H9 (cell line): ENCODE measurements around the gene APOL5. TPM values are rescaled to one million over a fixed set of nuclear protein-coding genes. Genes with fewer than 3 reads are reported as not detected.
"Not testable (repeated sequence)": the region's sequence is repeated elsewhere in the genome, so short reads cannot be mapped to it uniquely, and the experiment has no call there.

Experiments
- DNase-seq: peaks from one replicate; pipeline ENCODE4 v3.0.0-alpha.2; 2017
- H2AFZ ChIP-seq: one replicate; pipeline ENCODE4 v1.6.1; 2013; ENCODE audit warnings: mild to moderate bottlenecking, low read length, control low read depth, moderate library complexity
- H2AK5ac ChIP-seq: 2 replicates; pipeline ENCODE4 v1.6.1; 2013; ENCODE audit warnings: low read length, control low read depth, mixed read lengths; ENCODE audit not compliant: insufficient read length
- H2BK120ac ChIP-seq: one replicate; pipeline ENCODE4 v1.6.1; 2013; ENCODE audit warnings: low read depth, mild to moderate bottlenecking, low read length, control low read depth, inconsistent platforms; ENCODE audit not compliant: poor library complexity, severe bottlenecking
- H2BK12ac ChIP-seq: 2 replicates; pipeline ENCODE4 v1.6.1; 2013; ENCODE audit warnings: low read length, control low read depth, mixed read lengths, low read depth; ENCODE audit not compliant: insufficient read length
- H2BK15ac ChIP-seq: 2 replicates; pipeline ENCODE4 v1.6.1; 2013; ENCODE audit warnings: low read depth, low read length, control low read depth
- H2BK20ac ChIP-seq: one replicate; pipeline ENCODE4 v1.6.1; 2013; ENCODE audit warnings: low read depth, mild to moderate bottlenecking, low read length, control low read depth, inconsistent platforms; ENCODE audit not compliant: poor library complexity, severe bottlenecking
- H2BK5ac ChIP-seq: 2 replicates; pipeline ENCODE4 v1.6.1; 2013; ENCODE audit warnings: low read length, control low read depth, mixed read lengths; ENCODE audit not compliant: insufficient read length
- H3K14ac ChIP-seq: 2 replicates; pipeline ENCODE4 v1.6.1; 2013; ENCODE audit warnings: low read length, control low read depth; ENCODE audit not compliant: insufficient read depth
- H3K18ac ChIP-seq: 2 replicates; pipeline ENCODE4 v1.6.1; 2013; ENCODE audit warnings: low read depth, mild to moderate bottlenecking, mixed read lengths, low read length, control low read depth; ENCODE audit not compliant: insufficient read length
- H3K23ac ChIP-seq: 2 replicates; pipeline ENCODE4 v1.6.1; 2013; ENCODE audit warnings: low read length, control low read depth, mixed read lengths, low read depth; ENCODE audit not compliant: insufficient read length
- H3K23me2 ChIP-seq: 2 replicates; pipeline ENCODE4 v1.6.1; 2013; ENCODE audit warnings: low read depth, mild to moderate bottlenecking, mixed read lengths, low read length, control low read depth; ENCODE audit not compliant: insufficient read length, poor library complexity, severe bottlenecking
- H3K27ac ChIP-seq: 2 replicates; pipeline ENCODE4 v1.5.1; 2013; ENCODE audit warnings: low read length, control low read depth, mixed read lengths, low read depth; ENCODE audit not compliant: insufficient read length
- H3K27me3 ChIP-seq: 2 replicates; pipeline ENCODE4 v1.6.1; 2013; ENCODE audit warnings: low read length, control low read depth, inconsistent platforms; ENCODE audit not compliant: insufficient read depth
- H3K4ac ChIP-seq: 2 replicates; pipeline ENCODE4 v1.6.1; 2013; ENCODE audit warnings: low read depth, mild to moderate bottlenecking, control low read depth, inconsistent platforms, low read length, moderate library complexity
- H3K4me1 ChIP-seq: 2 replicates; pipeline ENCODE4 v1.6.1; 2013; ENCODE audit warnings: low read length, control low read depth, inconsistent platforms; ENCODE audit not compliant: insufficient read depth
- H3K4me2 ChIP-seq: 2 replicates; pipeline ENCODE4 v1.6.1; 2013; ENCODE audit warnings: low read length, control low read depth, mixed read lengths; ENCODE audit not compliant: insufficient read length, insufficient read depth
- H3K56ac ChIP-seq: 2 replicates; pipeline ENCODE4 v1.6.1; 2013; ENCODE audit warnings: low read depth, mild to moderate bottlenecking, mixed read lengths, low read length, control low read depth; ENCODE audit not compliant: insufficient read length
- H3K79me1 ChIP-seq: 2 replicates; pipeline ENCODE4 v1.6.1; 2013; ENCODE audit warnings: low read depth, mild to moderate bottlenecking, moderate library complexity, low read length, control low read depth, inconsistent platforms; ENCODE audit not compliant: insufficient read depth, poor library complexity, severe bottlenecking
- H3K79me2 ChIP-seq: 2 replicates; pipeline ENCODE4 v1.6.1; 2013; ENCODE audit warnings: low read length, control low read depth, inconsistent platforms; ENCODE audit not compliant: insufficient read depth
- H3K9ac ChIP-seq: 2 replicates; pipeline ENCODE4 v1.6.1; 2013; ENCODE audit warnings: low read length, control low read depth, mixed read lengths; ENCODE audit not compliant: insufficient read length; ENCODE audit errors: extremely low read depth
- H3K9me3 ChIP-seq: one replicate; pipeline ENCODE4 v1.6.1; 2013; ENCODE audit warnings: low read depth, low read length, inconsistent platforms; ENCODE audit not compliant: control insufficient read depth
- H3T11ph ChIP-seq: one replicate; pipeline ENCODE4 v1.6.1; 2013; ENCODE audit warnings: mild to moderate bottlenecking, low read length, control low read depth, inconsistent platforms
- H4K20me1 ChIP-seq: one replicate; pipeline ENCODE4 v1.6.1; 2013; ENCODE audit not compliant: control insufficient read depth, insufficient read length, insufficient read depth
- H4K5ac ChIP-seq: 2 replicates; pipeline ENCODE4 v1.6.1; 2013; ENCODE audit warnings: low read depth, mild to moderate bottlenecking, mixed read lengths, low read length, control low read depth; ENCODE audit not compliant: insufficient read length
- H4K8ac ChIP-seq: replicated peaks from 2 replicates; pipeline ENCODE4 v1.6.1; 2013; ENCODE audit warnings: low read length, control low read depth, mixed read lengths, low read depth; ENCODE audit not compliant: insufficient read length
- H4K91ac ChIP-seq: 2 replicates; pipeline ENCODE4 v1.6.1; 2013; ENCODE audit warnings: low read depth, mild to moderate bottlenecking, moderate library complexity, mixed read lengths, low read length, control low read depth; ENCODE audit not compliant: insufficient read length
- H3K27ac Mint-ChIP-seq, 3 experiments: 2 replicates in 2 of 3; 3 replicates in 1 of 3; pipeline ENCODE4 v1.8.0; 2020 to 2021; ENCODE audit warnings: mixed read lengths in 3 of 3, mild to moderate bottlenecking in 1 of 3, moderate library complexity in 1 of 3
- H3K27me3 Mint-ChIP-seq: 2 replicates; pipeline ENCODE4 v1.8.0; 2021; ENCODE audit warnings: low read depth, mild to moderate bottlenecking, moderate library complexity, mixed read lengths
- H3K36me3 Mint-ChIP-seq, 3 experiments: 2 replicates in 2 of 3; 3 replicates in 1 of 3; pipeline ENCODE4 v1.8.0; 2020 to 2021; ENCODE audit warnings: low read depth in 3 of 3, mixed read lengths in 3 of 3; ENCODE audit not compliant: insufficient read depth in 1 of 3
- H3K4me1 Mint-ChIP-seq, 2 experiments: 2 replicates each; pipeline ENCODE4 v1.8.0; 2020; ENCODE audit warnings: mixed read lengths in 2 of 2
- H3K4me3 Mint-ChIP-seq, 2 experiments: 2 replicates in 1 of 2; 3 replicates in 1 of 2; pipeline ENCODE4 v1.8.0; 2020 to 2021; ENCODE audit warnings: mild to moderate bottlenecking in 2 of 2, mixed read lengths in 2 of 2, moderate library complexity in 1 of 2
- H3K9me3 Mint-ChIP-seq, 2 experiments: 2 replicates in 1 of 2; 3 replicates in 1 of 2; pipeline ENCODE4 v1.8.0; 2020; ENCODE audit warnings: mild to moderate bottlenecking in 2 of 2, mixed read lengths in 2 of 2, moderate library complexity in 1 of 2
- CTCF ChIP-seq: fragments of 200-600 bp; sonication (generic); conservative IDR thresholded peaks from 3 replicates; pipeline ENCODE4 v1.8.0; 2021; ENCODE audit warnings: antibody characterized with exemption, mild to moderate bottlenecking
- WGBS: extraction: QIAGEN DNeasy Blood & Tissue Kit; methylation state at CpG from one replicate; pipeline ENCODE4 v1.1.7; 2013; ENCODE audit warnings: missing lambda C conversion rate, low lambda C conversion rate, mixed read lengths; ENCODE audit not compliant: insufficient read length; ENCODE audit errors: extremely low coverage; 5-methylcytosine and 5-hydroxymethylcytosine counted together
- total RNA-seq: library from RNA; stranded (reverse); gene quantifications from 2 replicates; pipeline ENCODE4 v1.2.1, GENCODE V29; 2021

Gene APOL5
- total RNA-seq, 1 experiment from 2014 or later, result not detected

GRCh38 chr22:35678836-35679235 is 38.8 kb upstream of the APOL5 start:
- H3K4me3 Mint-ChIP-seq, result no peak overlapping the region
- Histone ChIP-seq H3K18ac (no peak overlapping the region), H3K9ac (no peak overlapping the region), H3T11ph (no peak overlapping the region), H3K23me2 (no peaks in the 10 kb centered on the region), H3K4me1 (no peaks in the 10 kb centered on the region), H4K5ac (no peak overlapping the region), H3K79me1 (no peaks in the 10 kb centered on the region), H3K4ac (no peak overlapping the region), H2BK120ac (no peak overlapping the region), H3K27me3 (no peaks in the 10 kb centered on the region), H3K56ac (no peak overlapping the region), H2BK5ac (no peak overlapping the region), H2BK15ac (no peak overlapping the region), H3K9me3 (no peaks in the 10 kb centered on the region), H4K91ac (no peak overlapping the region), H2AK5ac (no peak overlapping the region), H3K79me2 (no peaks in the 10 kb centered on the region), H4K20me1 (no peaks in the 10 kb centered on the region), H3K23ac (no peak overlapping the region), H3K14ac (no peak overlapping the region), H3K4me2 (no peak overlapping the region), H2BK12ac (no peak overlapping the region), H2AFZ (no peak overlapping the region), H3K27ac (no peak overlapping the region), H2BK20ac (no peak overlapping the region), H4K8ac (no peak overlapping the region)
- H3K9me3 Mint-ChIP-seq, result peaks cover 34 to 39% of the 10 kb centered on the region in 2 experiments
- DNase-seq, result no peak
- no peak overlapping the region for H3K27ac Mint-ChIP-seq
- H3K36me3 Mint-ChIP-seq, result peaks cover 13 to 37% (median 19%) of the 10 kb centered on the region in 3 experiments; a peak in 6 of 7 replicates
- H3K4me1 Mint-ChIP-seq, result peaks cover 20 to 22% of the 10 kb centered on the region in 2 experiments
- no CpG with 5 or more reads among the region's 2 CpGs for WGBS
- H3K27me3 Mint-ChIP-seq, result peaks cover 3% of the 10 kb centered on the region; the same call in 1 of the 2 replicates
- no peak for TF ChIP-seq CTCF

DNA sequence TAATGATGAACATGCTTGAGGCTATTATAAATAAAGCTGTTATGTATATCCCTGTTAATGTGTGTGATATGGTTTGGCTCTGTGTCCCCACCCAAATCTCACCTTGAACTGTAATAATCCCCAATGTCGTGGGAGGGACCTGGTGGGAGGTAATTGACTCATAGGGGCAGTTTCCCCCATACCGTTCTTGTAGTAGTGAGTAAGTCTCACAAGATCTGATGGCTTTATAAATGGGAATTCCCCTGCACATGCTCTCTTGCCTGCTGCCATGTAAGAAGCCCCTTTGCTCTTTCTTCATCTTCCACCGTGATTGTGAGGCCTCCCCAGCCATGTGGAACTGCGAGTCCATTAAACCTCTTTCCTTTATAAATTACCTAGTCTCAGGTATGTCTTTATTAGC is 38.2 kb upstream of the APOL5 start:
- not testable (repeated sequence) for H3K27ac ChIP-seq, H2BK20ac ChIP-seq, H3K79me2 ChIP-seq, H3K79me1 ChIP-seq, H3K18ac ChIP-seq, H3K4ac ChIP-seq, H3K4me1 ChIP-seq, H4K91ac ChIP-seq, H3K56ac ChIP-seq, H3K9ac ChIP-seq, H3K23ac ChIP-seq, H3K4me2 ChIP-seq, H3K14ac ChIP-seq, H2AFZ ChIP-seq, DNase-seq, H3K27ac Mint-ChIP-seq, H2BK15ac ChIP-seq, H4K20me1 ChIP-seq, H2BK5ac ChIP-seq, H3K4me3 Mint-ChIP-seq, H3K23me2 ChIP-seq, H2BK12ac ChIP-seq, H2BK120ac ChIP-seq, H4K8ac ChIP-seq, H3T11ph ChIP-seq, H3K27me3 Mint-ChIP-seq, H2AK5ac ChIP-seq, H4K5ac ChIP-seq, H3K27me3 ChIP-seq, H3K9me3 ChIP-seq
- peaks cover 16 to 18% of the 10 kb centered on the region in 2 experiments for H3K4me1 Mint-ChIP-seq
- H3K36me3 Mint-ChIP-seq, result peaks cover 10 to 37% (median 18%) of the 10 kb centered on the region in 3 experiments; a peak in 6 of 7 replicates
- peaks cover 31 to 39% of the 10 kb centered on the region in 2 experiments for H3K9me3 Mint-ChIP-seq
- no CpG with 5 or more reads among the region's 4 CpGs for WGBS
